ENCODE data around the gene SOST.
A peak's percentile ranks its signal among the peaks of the same experiment; 100 is the strongest.

The SOST gene

DNA sequence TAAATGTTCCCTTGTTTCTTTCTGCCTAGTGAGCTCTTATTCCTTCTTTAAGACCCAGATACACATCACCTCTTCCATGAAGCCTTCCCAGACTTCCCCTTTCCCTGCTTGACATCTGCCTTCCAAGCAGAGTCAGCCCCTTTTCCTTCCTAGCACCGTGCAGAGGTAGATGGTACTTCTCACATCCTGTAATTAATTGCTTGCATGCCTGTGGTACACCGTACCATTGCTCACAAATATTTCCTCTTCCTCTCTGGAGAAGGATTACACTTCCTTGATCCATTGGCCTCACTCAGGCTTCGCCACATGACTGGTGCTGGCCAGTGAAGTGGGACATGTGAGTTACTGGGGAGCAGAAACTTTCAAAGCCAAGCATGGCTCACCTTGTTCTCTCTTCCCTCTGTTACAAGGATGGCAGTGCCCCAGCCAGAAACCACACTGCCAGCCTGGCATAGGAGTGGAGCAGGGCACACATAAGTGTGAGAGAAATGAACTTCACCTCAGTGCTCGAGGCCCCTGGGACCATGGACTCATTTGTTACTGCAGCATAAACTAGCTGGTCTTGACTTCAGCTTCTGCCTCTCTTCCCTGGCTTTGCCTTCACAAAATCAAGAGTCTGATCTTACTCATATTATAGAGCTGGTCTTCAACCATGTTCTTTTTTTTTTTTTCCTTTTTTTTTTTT is 44.0 kb downstream of the SOST start:
- Mint-ChIP-seq H3K4me3 (peak overlapping the region; percentile 44), H3K4me1 (peaks cover 19% of the 10 kb centered on the region), H3K27ac (no peak overlapping the region), H3K36me3 (ENCODE audit: low read depth) (no peaks in the 10 kb centered on the region), H3K9me3 (no peaks in the 10 kb centered on the region), H3K27me3 (peaks cover 47% of the 10 kb centered on the region)
- ATAC-seq (no peak), DNase-seq (no peak)

DNA sequence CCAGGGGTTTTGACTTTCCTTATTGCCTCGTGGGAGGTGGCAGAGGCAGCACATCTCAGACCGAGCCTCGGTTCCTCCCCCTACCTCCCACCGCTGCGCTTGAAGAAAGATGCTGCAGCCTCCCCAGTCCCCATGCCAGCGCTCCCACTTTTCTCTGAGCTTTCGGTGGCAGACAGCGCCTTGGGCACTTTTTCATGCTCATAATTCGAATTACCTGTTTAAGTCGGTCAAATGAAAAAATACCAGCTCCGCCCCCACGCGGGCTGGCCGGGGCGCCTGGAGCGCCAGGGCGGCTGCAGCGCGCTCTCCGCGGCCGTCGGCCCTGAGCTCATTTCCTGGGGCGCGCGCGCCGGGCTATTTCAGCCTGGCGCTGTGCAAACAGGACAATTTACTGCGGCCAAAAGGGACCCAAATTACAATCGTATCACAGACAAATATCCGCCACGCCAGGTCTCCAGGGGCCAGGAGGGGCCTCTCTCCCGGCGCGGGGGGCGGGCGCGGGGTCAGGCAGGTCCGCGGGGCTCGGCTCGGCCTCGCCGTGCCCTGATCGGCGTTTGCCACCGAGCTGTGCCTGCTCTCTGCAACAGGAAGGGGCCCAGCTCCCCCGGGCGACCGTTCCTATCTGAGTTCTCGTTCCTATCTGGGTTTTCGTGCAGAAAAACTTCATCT is 45.0 kb downstream of the SOST start:
- ATAC-seq (peak; percentile 53), DNase-seq (peak; percentile 27)
- Mint-ChIP-seq H3K4me3 (peak overlapping the region; percentile 63), H3K4me1 (peaks cover 14% of the 10 kb centered on the region), H3K27ac (no peak overlapping the region), H3K36me3 (ENCODE audit: low read depth) (no peaks in the 10 kb centered on the region), H3K9me3 (no peaks in the 10 kb centered on the region), H3K27me3 (peaks cover 50% of the 10 kb centered on the region)

DNA sequence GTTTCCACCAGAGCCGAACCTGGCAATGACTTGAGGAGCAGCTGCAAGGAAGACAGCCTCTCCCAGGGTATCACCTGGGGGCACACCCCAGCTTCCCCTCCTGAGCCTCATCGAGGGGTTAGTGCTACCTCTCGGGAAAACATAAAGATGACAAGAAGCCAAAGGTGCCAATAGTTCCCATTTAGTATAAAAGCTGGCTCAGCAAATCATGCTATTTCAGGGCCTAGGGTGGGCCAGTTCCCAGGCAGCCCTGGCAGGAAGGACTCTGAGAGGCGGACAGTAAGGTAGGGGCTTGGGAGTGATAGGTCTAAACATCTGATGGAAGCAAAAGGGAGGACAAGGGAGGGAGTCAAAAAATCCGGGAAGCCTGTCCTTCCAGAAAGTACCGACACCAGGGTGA is 46.2 kb downstream of the SOST start:
- peaks cover 51% of the 10 kb centered on the region for H3K27me3 Mint-ChIP-seq
- no peaks in the 10 kb centered on the region for H3K9me3 Mint-ChIP-seq
- no peak overlapping the region for H3K4me3 Mint-ChIP-seq
- DNase-seq: no peak
- peaks cover 14% of the 10 kb centered on the region for H3K4me1 Mint-ChIP-seq
- no peak overlapping the region for H3K27ac Mint-ChIP-seq
- no peaks in the 10 kb centered on the region for H3K36me3 Mint-ChIP-seq (ENCODE audit: low read depth)
- no peak for ATAC-seq

DNA sequence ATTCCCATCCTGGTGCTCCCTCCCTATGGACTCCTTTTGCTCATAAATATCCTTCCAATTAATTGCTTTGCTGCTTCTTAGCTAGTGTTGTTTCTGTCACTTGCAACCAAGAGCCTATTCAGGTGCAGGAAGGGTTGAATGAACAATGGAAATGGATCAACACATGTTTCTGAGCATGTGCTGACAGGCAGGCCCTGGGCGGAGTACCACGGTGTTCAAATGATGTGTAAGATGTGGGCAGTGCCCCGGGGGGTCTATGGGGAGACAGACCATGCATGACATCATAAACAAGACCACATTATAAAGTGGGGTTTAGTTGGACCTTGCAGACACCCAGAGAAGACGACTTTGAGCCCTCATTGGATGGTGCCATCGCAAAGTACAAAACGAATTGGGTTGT is 48.5 kb downstream of the SOST start:
- no peak overlapping the region for H3K4me3 Mint-ChIP-seq
- H3K4me1 Mint-ChIP-seq: peaks cover 14% of the 10 kb centered on the region
- no peaks in the 10 kb centered on the region for H3K36me3 Mint-ChIP-seq (ENCODE audit: low read depth)
- ATAC-seq (no peak), DNase-seq (no peak)
- H3K9me3 Mint-ChIP-seq: no peaks in the 10 kb centered on the region
- peaks cover 44% of the 10 kb centered on the region for H3K27me3 Mint-ChIP-seq
- no peak overlapping the region for H3K27ac Mint-ChIP-seq

DNA sequence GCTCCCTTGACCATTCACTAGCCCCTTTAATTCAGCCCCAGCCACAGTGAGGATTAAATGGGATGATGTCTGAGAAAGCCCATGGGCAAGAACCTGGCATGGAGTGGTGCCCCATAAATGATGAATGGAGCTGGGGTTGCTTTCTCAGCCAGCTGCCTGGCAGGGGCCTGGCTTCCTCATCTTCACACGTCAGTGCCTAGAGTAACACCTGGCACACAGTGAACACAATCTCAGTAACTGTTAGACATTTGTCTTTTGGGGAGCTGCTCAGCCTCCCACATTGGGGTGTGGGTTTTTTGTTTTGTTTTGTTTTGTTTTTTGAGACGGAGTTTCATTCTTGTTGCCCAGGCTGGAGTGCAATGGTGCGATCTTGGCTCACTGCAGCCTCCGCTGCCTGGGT is 49.4 kb downstream of the SOST start:
- Mint-ChIP-seq H3K27ac (no peak overlapping the region), H3K9me3 (no peaks in the 10 kb centered on the region), H3K36me3 (ENCODE audit: low read depth) (no peaks in the 10 kb centered on the region), H3K4me1 (peaks cover 9% of the 10 kb centered on the region), H3K4me3 (no peak overlapping the region), H3K27me3 (peaks cover 35% of the 10 kb centered on the region)
- DNase-seq (no peak), ATAC-seq (no peak)

DNA sequence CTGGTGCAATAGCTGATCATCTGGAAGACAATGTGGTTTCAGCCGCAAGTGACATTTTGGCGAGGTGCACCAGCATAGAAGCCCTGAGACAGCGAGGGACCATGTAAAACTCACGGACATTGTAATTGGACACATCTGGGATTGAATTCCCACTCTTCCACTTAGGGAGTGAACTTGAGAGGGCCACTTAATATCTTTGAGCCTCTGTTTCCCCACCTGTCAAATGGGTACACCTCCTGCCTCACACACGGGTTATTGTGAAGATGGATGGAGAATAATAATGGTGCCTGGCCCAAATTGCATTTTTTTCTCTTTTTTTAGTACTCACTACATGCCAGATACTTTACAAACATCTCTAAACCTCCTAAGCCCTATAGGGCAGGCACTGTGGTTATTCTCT is 51.4 kb downstream of the SOST start:
- H3K4me3 Mint-ChIP-seq: no peak overlapping the region
- no peaks in the 10 kb centered on the region for H3K36me3 Mint-ChIP-seq (ENCODE audit: low read depth)
- DNase-seq (no peak), ATAC-seq (no peak)
- H3K27ac Mint-ChIP-seq: no peak overlapping the region
- peaks cover 5% of the 10 kb centered on the region for H3K4me1 Mint-ChIP-seq
- no peaks in the 10 kb centered on the region for H3K9me3 Mint-ChIP-seq
- peaks cover 30% of the 10 kb centered on the region for H3K27me3 Mint-ChIP-seq

DNA sequence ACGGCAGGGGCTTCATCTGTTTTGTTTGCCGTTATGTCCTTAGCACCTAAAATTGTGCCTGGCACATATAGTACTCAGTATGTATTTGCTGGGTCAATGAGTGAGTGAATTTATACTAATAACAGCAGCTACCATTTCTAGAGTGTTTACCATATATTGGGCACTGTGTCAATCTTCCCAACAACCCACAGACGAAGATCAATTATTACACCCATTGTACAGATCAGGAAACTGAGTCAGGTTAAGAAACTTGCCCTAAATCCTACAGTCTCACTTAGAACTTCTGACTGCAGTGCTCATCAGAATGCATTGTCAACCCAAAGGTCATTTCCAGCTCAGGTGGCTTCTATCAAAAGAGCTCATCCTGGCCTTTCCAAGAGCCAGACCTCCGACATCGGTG is 52.4 kb downstream of the SOST start:
- no peak for DNase-seq
- Mint-ChIP-seq H3K4me3 (no peak overlapping the region), H3K4me1 (peaks cover 9% of the 10 kb centered on the region), H3K27me3 (peaks cover 25% of the 10 kb centered on the region), H3K36me3 (ENCODE audit: low read depth) (no peaks in the 10 kb centered on the region), H3K9me3 (no peaks in the 10 kb centered on the region), H3K27ac (no peak overlapping the region)
- ATAC-seq: no peak

All from activated naive CD8-positive, alpha-beta T cell treated with anti-CD3 and anti-CD28 coated beads, Interleukin-2, amount 50 U/mL, for 24 hours (primary cell).